HG03460 (cell line): Measurements from ENCODE around the gene SMAD3.

Experiments
- ATAC-seq: cut with Tn5 transposase; IDR thresholded peaks from one replicate; pipeline ENCODE4 v1.9.1; 2021; ENCODE audit not compliant: unreplicated experiment

SMAD3 gene

GRCh38 chr15:67094001-67094826, 28.8 kb downstream of the SMAD3 start:
- ATAC-seq: no peak

- no peak for ATAC-seq
Measured at GRCh38 chr15:67095912-67096311, 30.5 kb downstream of the SMAD3 start.

GRCh38 chr15:67096546-67097294, 31.3 kb downstream of the SMAD3 start:
- no peak for ATAC-seq

- ATAC-seq: no peak
Measured at GRCh38 chr15:67097424-67097823, 32.0 kb downstream of the SMAD3 start.

GRCh38 chr15:67097930-67098740, 32.7 kb downstream of the SMAD3 start:
- ATAC-seq: no peak

GRCh38 chr15:67098768-67099282, 33.4 kb downstream of the SMAD3 start:
- ATAC-seq: no peak

- no peak for ATAC-seq
Measured at GRCh38 chr15:67100124-67100791, 34.9 kb downstream of the SMAD3 start.

- peak; percentile 63 for ATAC-seq
Measured at GRCh38 chr15:67100801-67101581, 35.6 kb downstream of the SMAD3 start.

GRCh38 chr15:67101911-67102598, 36.7 kb downstream of the SMAD3 start:
- ATAC-seq: peak; percentile 43

- no peak for ATAC-seq
Measured at GRCh38 chr15:67102599-67102929, 37.2 kb downstream of the SMAD3 start.

- ATAC-seq: no peak
Measured at GRCh38 chr15:67103021-67103420, 37.6 kb downstream of the SMAD3 start.

GRCh38 chr15:67103432-67103831, 38.0 kb downstream of the SMAD3 start:
- no peak for ATAC-seq

GRCh38 chr15:67103869-67104268, 38.5 kb downstream of the SMAD3 start:
- no peak for ATAC-seq

GRCh38 chr15:67104510-67104909, 39.1 kb downstream of the SMAD3 start:
- no peak for ATAC-seq

GRCh38 chr15:67105065-67105951, 39.9 kb downstream of the SMAD3 start:
- ATAC-seq: no peak

GRCh38 chr15:67105991-67106763, 40.8 kb downstream of the SMAD3 start:
- ATAC-seq: no peak

- ATAC-seq: no peak
Measured at GRCh38 chr15:67106764-67107013, 41.3 kb downstream of the SMAD3 start.
